Keratinocyte (primary cell): ENCODE data around the gene SVOPL.

Source experiments
- CTCF ChIP-seq, 3 experiments: IDR thresholded peaks in 1 of 3; conservative IDR thresholded peaks in 1 of 3; optimal IDR thresholded peaks in 1 of 3; 2 replicates in 2 of 3; 3 replicates in 1 of 3; pipeline versions ENCODE3 to v1.5.1; 2011; ENCODE audit warnings: low read length in 3 of 3, mild to moderate bottlenecking in 3 of 3, moderate library complexity in 2 of 3, control low read depth in 1 of 3, inconsistent platforms in 1 of 3; ENCODE audit not compliant: insufficient read depth in 2 of 3; ENCODE audit errors: extremely low read depth in 1 of 3
- EZH2 ChIP-seq: IDR thresholded peaks from one replicate; pipeline ENCODE4 v1.6.1; 2012; ENCODE audit warnings: inconsistent platforms, mild to moderate bottlenecking, low read length, moderate library complexity

DNA sequence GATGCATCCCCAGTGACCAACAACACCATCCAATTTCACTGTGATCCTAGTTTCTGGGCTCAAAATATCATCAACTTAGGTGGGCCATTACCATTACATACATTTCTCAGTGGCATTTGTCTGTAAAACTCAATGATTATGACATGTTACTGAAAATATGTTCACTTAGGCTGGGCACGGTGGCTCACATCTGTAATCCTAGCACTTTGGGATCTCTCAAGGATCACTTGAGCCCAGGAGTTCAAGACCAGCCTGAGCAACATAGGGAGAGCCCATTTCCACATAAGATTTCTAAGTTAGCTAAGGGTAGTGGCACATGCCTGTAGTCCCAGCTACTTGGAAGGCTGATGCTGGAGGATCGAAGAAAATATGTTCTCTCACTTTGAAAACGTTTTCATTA lies 150.1 kb downstream of the SVOPL start:
- TF ChIP-seq CTCF (optimal IDR thresholded peaks at IDR 0.05 in 1 of 3, IDR thresholded peaks at IDR 0.05 in 1 of 3, conservative IDR thresholded peaks at IDR 0.05 in 1 of 3; ENCODE audit: extremely low read depth in 1 of 3, insufficient read depth in 2 of 3, low read length in 3 of 3), result no peak
- TF ChIP-seq EZH2, result no peak
